GM12891 (cell line): ENCODE measurements around the gene UQCR10.

Experiments used
- DNase-seq: peaks from one replicate; pipeline ENCODE4 v3.0.0; 2011; ENCODE audit warnings: low spot score; ENCODE audit not compliant: insufficient read length
- FAIRE-seq: peaks from 2 replicates; lab custom pipeline; 2011; peaks lifted over from hg19 to GRCh38; lab: Jason Lieb, UNC
- PAX5 ChIP-seq: IDR thresholded peaks from 2 replicates; pipeline ENCODE4 v1.6.1; 2011; ENCODE audit warnings: low read length, moderate library complexity, mild to moderate bottlenecking; ENCODE audit not compliant: insufficient read depth, severe bottlenecking
- POLR2A ChIP-seq: IDR thresholded peaks from 2 replicates; pipeline ENCODE4 v1.6.1; 2011; ENCODE audit warnings: low read depth, low read length, control low read depth
- POLR2AphosphoS5 ChIP-seq: IDR thresholded peaks from 2 replicates; pipeline ENCODE4 v1.6.1; 2011; ENCODE audit warnings: low read depth, low read length, control low read depth
- POU2F2 ChIP-seq: IDR thresholded peaks from 2 replicates; pipeline ENCODE4 v1.6.1; 2011; ENCODE audit warnings: low read depth, mild to moderate bottlenecking, control low read depth, low read length, moderate library complexity
- SPI1 ChIP-seq: IDR thresholded peaks from 2 replicates; pipeline ENCODE4 v1.6.1; 2011; ENCODE audit warnings: low read depth, low read length, control low read depth
- TAF1 ChIP-seq: IDR thresholded peaks from 2 replicates; pipeline ENCODE4 v1.6.1; 2011; ENCODE audit warnings: low read depth, low read length, control low read depth

The UQCR10 gene

GRCh38 chr22:29758068-29758622 is 9.0 kb upstream of the UQCR10 start:
- DNase-seq = no peak
- no peak for FAIRE-seq
- no peak for TF ChIP-seq PAX5
- no peak for TF ChIP-seq POLR2AphosphoS5
- no peak for TF ChIP-seq POLR2A
- no peak for TF ChIP-seq POU2F2
- no peak for TF ChIP-seq SPI1
- no peak for TF ChIP-seq TAF1

DNA sequence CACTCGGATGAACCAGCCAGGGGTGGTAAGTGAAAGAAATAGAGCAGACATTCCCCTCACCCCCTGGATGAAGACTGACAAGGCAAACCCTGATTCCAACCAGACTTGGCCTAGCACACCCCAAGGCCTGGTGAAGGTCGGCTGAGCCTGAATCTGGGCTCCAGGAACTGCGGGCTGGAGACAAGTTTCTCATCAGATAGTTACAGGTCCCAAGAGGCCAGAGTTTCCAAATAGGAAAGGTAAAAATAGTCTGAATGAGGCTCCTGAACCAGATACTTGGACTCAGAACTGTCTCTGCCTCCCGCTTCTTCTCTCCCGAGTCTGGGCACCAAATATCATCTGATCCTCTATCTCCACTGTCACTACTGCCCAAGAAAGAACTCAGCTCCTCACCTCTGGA is 8.2 kb upstream of the UQCR10 start:
- DNase-seq (no peak), FAIRE-seq (no peak)
- TF ChIP-seq POU2F2 (no peak), POLR2A (no peak), SPI1 (no peak), TAF1 (no peak), PAX5 (no peak), POLR2AphosphoS5 (no peak)

GRCh38 chr22:29762263-29762662 is 4.9 kb upstream of the UQCR10 start:
- FAIRE-seq = no peak
- TF ChIP-seq POU2F2 (no peak), TAF1 (no peak), POLR2A (no peak), SPI1 (no peak), PAX5 (no peak), POLR2AphosphoS5 (no peak)

GRCh38 chr22:29765905-29766631 is 1.1 kb upstream of the UQCR10 start:
- FAIRE-seq = peak; percentile 50

More at GRCh38 chr22:29762263-29762662, 4.9 kb upstream of the UQCR10 start:
- DNase-seq = no peak

GRCh38 chr22:29766632-29767170 is 468 bp upstream of the UQCR10 start, which contains the start of gene ZMAT5:
Gene ZMAT5 (minus strand): TSS chr22:29767007. CDS start chr22:29748544, 18,463 bp downstream.
- peak; percentile 92 for DNase-seq
- peak; percentile 98 for FAIRE-seq
- TF ChIP-seq POLR2A = peak; percentile 62
- peak; percentile 20; the same call in 1 of the 2 replicates for TF ChIP-seq SPI1
- TF ChIP-seq POU2F2 = no peak
- TF ChIP-seq PAX5 = no peak
- peak; percentile 39; the same call in 1 of the 2 replicates for TF ChIP-seq POLR2AphosphoS5
- TF ChIP-seq TAF1 = peak; percentile 70

More at GRCh38 chr22:29765905-29766631, 1.1 kb upstream of the UQCR10 start:
- peak; percentile 49 for DNase-seq
- TF ChIP-seq PAX5 (no peak), POU2F2 (no peak), SPI1 (no peak), POLR2A (no peak), POLR2AphosphoS5 (no peak), TAF1 (no peak)

GRCh38 chr22:29768052-29768693 is 1.0 kb downstream of the UQCR10 start:
- no peak for DNase-seq
- no peak for FAIRE-seq
- no peak for TF ChIP-seq PAX5

DNA sequence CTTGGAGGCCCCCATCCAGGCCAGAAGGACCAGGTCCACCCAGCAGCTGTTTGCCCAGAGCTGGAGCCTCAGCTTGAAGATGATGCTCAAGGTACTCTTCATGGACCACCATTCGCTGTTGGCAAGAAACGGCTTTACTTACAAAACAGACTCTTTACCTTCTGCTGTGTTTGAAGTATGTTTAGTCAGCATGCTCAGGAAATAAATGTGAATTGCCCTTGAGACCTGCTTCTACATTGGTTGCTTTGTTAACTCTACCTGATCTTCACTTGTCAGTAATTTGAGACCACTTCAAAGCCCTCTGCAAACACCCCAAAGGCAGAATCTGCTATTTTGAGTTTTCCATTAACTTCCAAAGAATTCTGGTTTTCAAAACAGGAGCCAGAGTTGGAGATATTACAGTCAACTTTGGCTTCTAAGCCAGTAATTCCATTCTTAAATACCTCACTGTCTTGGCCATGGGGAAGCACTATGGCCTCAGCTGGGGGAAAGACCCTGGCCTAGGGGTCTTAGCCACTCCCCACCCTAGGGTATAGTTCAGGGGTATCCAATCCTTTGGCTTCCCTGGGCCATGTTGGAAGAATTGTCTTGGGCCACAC is 2.7 kb downstream of the UQCR10 start:
- TF ChIP-seq POLR2A (no peak), TAF1 (no peak), POU2F2 (no peak), PAX5 (no peak), SPI1 (no peak), POLR2AphosphoS5 (no peak)
- no peak for FAIRE-seq
- no peak for DNase-seq

GRCh38 chr22:29772170-29772641 is 5.0 kb downstream of the UQCR10 start:
- FAIRE-seq (no peak), DNase-seq (no peak)
- TF ChIP-seq SPI1 = no peak
- no peak for TF ChIP-seq TAF1
- TF ChIP-seq PAX5 = no peak
- TF ChIP-seq POU2F2 = no peak
- no peak for TF ChIP-seq POLR2A
- no peak for TF ChIP-seq POLR2AphosphoS5
